ENCODE results near the gene THRAP3.

The THRAP3 gene

DNA sequence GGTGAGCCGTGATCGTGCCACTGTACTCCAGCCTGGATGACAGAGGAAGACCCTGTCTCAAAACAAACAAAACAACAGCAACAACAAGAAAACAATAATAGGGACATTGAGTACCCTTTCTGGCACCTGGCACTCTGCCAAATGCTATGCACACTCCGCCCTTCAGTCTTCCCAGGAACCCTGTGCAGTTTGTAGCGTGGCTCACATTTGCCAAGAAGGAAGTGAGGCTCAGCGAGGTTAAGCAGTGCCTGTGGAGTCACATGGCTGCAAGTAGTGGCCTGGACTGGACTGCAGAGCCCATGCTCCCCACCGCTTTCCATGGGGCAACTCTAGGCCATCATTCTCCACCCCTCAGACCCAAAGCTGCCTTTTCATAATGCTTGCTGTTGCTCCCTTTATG, 104.5 kb downstream of the THRAP3 start:
- DNase-seq, result peak; percentile 72

DNA sequence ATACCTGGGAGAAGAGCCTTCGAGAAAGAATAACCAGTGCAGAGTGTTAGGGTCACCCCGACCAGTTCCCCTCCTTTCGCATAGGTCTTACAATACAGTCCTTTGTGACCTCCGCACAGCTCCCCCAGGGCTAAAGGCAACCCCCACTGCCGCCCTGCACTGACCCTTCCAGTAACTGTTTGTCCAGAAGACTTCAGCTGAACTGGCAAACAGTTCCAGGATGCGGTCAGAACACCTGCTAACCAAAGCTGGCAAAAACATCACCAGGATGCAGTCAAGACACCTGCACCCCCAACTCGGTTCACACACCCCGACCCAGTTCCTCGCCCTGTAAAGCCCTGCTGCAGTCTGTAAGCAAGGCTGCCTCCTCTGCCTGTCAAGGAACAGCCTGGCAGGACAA, 105.6 kb downstream of the THRAP3 start:
- DNase-seq, result no peak

GRCh38 chr1:36330940-36331339, 106.7 kb downstream of the THRAP3 start:
- DNase-seq, result no peak

GRCh38 chr1:36337830-36338229, 113.6 kb downstream of the THRAP3 start:
- peak; percentile 58 for DNase-seq

DNA sequence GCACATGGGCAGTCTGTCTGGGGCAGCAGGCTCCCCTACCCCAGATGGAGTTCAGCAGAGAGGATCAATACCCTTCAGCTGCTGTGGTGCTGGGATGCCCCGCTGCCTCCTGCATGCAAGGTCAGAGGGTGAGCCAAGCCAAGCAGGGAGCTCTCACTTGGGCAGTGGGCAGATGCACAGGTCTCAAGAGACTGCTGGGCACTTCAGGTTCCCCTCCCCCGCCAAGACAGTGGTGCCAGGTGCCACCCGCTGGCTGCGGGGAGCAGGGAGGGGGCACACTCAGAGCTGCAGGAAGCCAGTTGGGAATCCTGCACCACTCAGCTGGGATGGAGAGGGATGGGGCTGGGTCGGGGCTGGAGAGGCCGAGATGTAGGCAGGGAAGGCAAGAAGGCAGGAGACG, 115.0 kb downstream of the THRAP3 start:
- DNase-seq, result no peak

- no peak for DNase-seq
These were observed 115.4 kb downstream of the THRAP3 start for GRCh38 chr1:36339615-36340014.

DNA sequence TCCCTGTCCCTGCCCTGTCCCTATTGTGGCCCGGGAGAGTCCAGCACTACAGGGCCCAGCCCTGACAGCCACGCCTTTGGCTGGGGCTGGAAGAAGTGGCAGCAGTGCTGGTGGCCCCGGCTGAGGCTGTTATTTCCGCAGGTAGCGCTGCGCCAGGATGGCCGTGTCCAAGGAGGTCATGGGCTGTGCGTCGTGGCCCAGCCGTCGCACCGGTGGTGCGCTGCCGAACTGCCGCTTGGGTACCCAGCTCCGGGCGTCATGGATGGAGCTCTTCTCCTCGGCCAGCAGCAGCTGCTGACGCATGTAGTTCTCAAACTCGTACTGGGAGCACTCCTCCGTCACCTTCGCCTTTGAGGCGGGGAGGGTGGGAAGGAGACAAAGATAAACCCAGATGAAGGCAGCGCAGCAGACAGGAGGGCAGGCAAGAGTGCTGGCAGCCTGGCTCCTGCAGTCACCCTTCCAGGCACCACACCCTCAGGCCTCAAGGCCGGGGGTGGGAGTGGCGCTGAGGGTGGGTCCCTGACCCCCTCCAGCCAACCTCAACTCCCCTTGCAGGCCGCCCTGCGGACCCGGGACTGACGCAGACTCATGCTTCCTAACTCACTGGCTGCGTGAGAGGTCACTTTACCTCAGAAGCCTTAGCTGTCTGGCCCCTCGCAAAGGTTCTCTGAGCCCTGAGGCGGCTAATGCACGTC, 117.5 kb downstream of the THRAP3 start:
- no peak for DNase-seq

- peak; percentile 71 for DNase-seq
These were observed 118.4 kb downstream of the THRAP3 start for GRCh38 chr1:36342426-36343185.

DNA sequence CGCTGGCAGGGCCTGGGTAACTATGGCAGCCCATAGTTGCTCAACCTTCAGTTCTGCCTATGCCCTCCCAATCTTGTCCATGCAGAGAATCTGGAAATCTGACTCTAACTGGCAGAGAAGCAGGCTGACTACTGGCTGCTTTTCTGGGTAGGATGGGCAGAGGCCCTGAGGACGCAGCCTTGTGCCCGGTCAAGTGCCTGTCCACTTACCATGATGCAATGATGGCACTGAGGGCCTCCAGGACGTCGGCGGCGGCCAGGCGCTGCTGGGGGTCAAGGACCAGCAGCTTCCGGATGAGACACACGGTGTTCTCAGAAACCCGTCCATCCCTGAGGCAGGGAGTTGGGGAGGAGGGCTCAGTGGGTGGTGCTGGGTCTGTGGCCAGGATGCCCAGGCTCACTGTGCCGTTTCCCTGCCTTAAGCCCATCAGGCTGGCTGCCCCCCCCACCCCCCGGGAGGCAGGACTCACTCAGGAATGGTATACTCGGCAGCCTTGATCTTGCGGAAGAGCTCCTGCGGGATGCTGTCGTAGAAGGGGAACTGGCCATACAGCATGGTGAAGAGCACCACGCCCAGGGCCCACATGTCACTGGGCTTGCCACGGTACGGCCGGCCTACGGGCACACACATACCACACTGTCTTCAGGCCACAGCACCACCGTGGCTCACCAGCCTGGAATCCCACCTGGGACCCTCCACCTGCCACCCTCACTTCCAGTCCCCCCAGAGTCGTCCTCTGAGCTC, 119.6 kb downstream of the THRAP3 start:
- no peak for DNase-seq

- no peak for DNase-seq
These were observed 120.1 kb downstream of the THRAP3 start for GRCh38 chr1:36344395-36344680.

- DNase-seq, result no peak
These were observed 121.1 kb downstream of the THRAP3 start for GRCh38 chr1:36345353-36345752.

GRCh38 chr1:36346741-36347370, 122.6 kb downstream of the THRAP3 start:
- no peak for DNase-seq

DNA sequence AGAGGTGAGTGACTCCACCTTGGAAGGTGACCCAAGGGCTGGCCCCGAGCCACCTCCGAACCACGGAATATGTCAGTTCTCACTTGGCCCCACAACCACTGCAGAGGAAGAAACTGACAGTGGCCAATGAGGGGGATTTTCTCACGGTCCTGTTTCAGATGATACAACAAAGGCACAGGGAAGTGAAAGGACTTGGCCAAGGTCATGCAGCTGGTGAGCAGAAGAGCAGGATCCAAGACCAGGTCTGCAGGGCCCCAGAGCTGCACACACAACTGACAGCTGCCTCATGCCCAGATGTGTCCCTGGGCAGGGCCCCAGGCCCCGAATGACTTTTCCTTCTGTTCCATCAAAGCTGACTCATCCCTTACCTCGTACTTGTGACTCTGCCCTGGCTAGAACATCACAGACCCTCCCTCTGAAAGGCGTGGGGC, 125.0 kb downstream of the THRAP3 start:
- DNase-seq, result peak; percentile 59

DNA sequence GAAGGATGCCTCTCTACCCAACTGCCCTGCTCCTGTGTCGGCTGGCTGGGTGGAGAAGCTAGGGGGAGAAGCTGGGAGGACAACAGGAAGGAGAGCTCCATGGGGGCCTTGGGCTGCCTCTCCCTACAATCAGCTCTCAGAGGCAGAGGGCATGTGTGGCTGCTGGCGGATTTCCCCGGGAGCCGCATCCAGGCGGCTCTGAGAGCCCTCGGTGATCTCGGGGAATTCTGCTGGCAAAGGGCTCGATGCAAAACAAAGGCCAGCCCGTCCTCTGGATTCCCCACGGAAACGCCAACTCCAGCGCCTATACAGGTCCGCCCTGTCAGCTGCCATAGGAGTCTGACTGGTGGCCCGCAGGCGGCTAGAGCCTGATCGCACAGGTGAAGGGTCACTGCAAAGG, 125.6 kb downstream of the THRAP3 start:
- DNase-seq, result no peak

DNA sequence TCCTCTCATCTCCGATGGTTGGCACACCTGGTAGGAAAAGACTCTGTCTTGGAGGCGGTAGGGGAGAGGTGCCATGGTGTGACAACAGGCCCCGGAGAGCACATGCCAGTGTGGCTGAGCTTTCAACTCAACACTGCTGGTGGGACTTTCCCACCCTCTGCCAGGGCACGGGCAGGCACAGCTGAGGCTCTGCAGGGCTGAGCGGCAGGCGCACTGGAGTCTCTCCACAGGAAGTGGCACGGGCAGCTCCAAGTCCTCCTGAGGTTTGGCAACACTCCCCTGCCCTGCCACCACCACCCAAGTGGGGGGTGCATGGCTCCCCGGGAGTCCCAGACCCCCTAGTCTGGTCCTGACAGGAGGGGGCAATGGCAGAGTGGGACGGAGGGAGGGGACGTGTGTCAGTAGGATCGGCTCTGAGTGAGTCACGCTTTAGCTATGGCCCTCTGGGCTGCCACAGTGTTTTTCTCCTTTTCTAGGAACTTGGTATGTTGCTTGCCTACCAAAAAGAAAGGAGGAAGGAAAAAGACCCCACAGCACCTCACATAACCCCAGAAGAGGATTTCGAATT, 126.5 kb downstream of the THRAP3 start:
- DNase-seq, result peak; percentile 48

GRCh38 chr1:36351227-36351977, 127.2 kb downstream of the THRAP3 start:
- peak; percentile 59 for DNase-seq

DNA sequence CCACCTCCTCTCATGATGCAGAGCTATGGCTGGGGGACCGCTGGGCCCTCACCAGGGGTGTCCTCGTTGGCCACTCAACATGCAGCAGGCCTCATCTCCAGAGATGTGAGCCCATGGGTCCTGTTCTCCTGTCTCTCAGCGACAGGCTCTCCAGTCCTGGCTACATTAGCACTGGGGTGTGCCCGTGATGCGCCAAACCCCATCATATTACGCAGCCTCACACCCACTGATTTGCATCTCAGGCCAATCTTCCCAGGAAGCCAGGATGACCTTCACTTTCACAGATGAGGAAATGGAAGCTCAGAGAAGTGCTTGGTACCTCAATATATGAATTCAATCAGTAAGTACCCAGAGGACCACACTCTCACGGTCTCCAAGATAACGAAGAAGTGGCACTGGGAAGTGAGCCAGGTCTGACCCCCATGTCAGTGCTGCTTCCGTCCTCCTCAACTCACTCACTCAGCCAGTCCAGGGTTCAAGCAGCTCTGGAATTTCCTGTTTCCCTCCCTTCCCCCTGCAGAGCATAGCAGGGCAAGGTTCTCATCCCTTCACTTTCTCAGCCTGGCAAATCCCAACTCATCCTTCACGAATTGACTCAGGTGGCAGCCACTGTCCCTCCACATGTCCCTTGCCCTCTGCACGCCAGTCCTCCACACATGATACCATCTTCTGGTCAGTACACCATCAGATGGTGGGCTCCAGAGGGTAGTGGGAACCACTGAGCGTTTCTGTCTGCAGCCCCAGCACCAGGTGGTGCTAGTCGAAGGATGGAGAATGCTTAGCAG, 128.1 kb downstream of the THRAP3 start:
- no peak for DNase-seq

GRCh38 chr1:36352910-36353878, 129.0 kb downstream of the THRAP3 start:
- no peak for DNase-seq

- DNase-seq, result no peak
These were observed 130.2 kb downstream of the THRAP3 start for GRCh38 chr1:36354486-36354885.

All from suppressor macrophage treated with lipopolysaccharide for 4 hours (primary cell).